Mesenteric fat pad (tissue), 1 donor: Measurements from ENCODE around the gene TOX3. TPM values are rescaled to one million over a fixed set of nuclear protein-coding genes. Genes with fewer than 3 reads are reported as not detected.

ENCODE experiments used
- DNase-seq: peaks from one replicate; pipeline ENCODE4 v3.0.0-alpha.2; 2020; ENCODE audit warnings: low spot score
- total RNA-seq: library from RNA; stranded (reverse); fragmentation: NEBNext Ultra II Directional; extraction: Animal tissue kit (Norgen Biotek cat#: 25700); gene quantifications from one replicate; pipeline ENCODE4 v1.2.1, GENCODE V29; 2021
- donor health status: DM: yes; HTN: yes; CAD: no.

TOX3 gene
- total RNA-seq, 1 donor from 2014 or later = not detected

- DNase-seq = no peak
Observed at GRCh38 chr16:52455549-52456277, 91.2 kb downstream of the TOX3 start.

GRCh38 chr16:52453644-52454043, 93.3 kb downstream of the TOX3 start:
- no peak for DNase-seq

DNA sequence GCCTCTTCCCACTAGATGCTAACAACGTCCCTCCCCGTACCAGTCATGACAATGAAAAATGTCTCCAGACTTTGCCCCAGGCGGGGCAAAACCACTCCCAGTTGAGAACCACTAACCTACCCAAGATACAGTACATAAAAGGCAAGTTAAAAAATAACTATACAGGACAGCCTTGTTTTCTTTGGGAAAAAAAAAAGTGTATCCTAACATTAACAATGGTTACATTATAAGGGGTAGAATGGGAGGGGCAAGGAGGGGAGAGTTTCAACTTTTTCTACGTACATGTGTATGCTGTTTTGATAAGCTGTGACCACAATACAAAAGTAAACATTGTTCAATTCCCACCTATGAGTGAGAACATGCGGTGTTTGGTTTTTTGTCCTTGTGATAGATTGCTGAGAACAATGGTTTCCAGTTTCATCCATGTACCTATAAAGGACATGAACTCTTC, 94.9 kb downstream of the TOX3 start:
- DNase-seq = no peak

DNA sequence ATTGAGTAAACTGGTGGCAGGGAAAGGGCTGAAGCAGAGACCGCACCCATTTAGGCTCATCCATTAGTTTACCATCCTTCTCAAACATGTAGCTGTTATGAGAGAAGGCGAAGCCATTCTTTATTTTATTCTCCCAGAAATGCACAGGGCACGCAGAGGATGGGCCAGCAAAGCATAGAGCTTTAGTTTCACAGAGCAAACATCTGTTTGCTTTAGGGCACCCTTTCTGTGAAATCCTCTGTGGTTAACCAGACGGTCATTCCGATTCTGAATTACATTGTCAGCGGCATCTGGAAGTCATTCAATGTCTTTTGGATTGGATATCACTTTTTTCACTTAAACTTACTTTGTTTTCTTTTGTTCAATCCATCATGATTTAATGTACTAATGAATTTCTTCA, 96.0 kb downstream of the TOX3 start:
- no peak for DNase-seq

DNA sequence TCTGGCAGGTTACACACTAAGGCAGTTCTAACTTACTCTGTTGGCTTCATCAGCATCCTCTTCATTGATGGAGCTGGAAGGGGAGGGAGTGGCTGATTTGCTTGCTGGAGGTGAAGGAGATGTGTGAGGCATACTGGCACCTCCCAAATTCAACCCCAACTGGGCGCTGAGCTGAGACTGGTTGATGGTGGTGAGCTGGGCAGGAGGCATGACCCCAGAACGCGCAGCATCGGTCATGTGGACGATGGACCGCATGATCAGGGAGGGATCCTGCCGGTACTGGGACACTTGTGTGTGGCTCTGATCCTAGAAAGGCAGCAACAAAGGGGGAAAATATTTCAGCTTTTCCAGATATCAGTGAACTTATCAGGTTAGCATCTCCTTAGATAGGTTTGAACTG, 96.7 kb downstream of the TOX3 start:
- no peak for DNase-seq

- no peak for DNase-seq
Observed at GRCh38 chr16:52446080-52446479, 100.9 kb downstream of the TOX3 start.

GRCh38 chr16:52441886-52442285, 105.1 kb downstream of the TOX3 start:
- no peak for DNase-seq

DNA sequence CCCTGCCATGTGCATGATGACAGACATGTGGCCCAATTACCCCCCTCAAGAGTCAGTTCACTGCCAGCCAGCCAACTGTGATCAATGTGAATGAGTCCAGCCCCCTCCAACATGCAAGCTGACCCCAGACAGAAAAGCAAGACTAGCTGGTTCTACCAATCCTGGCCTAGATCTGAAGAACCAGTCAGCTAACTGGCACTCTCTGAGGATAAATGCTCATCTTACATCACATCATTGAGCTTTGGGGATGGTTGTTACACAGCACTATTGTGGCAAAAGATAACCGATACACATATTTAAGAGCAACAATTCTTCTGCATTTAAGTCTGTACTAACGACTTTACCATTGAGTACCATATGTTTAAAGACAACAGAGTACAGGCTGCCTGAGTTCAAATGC, 106.7 kb downstream of the TOX3 start:
- no peak for DNase-seq

DNA sequence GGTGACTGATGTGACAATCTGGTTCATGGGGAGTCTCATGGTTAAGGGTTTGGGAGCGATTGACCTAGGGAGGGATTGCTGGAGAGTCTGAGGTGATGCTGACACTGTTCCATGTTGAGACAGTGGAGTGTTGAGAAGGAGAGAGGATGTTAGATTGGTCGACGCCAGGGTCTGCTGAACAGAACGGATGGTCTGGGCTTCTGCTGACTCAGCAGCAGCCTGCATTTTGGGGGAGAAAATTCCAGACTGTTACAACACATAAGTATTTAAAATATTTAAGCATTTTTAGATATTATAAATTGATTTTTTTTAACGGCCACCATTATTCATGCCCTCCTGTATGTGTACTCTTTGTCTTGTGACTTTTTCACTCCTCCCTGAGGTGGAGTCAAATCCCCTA, 107.2 kb downstream of the TOX3 start:
- no peak for DNase-seq

DNA sequence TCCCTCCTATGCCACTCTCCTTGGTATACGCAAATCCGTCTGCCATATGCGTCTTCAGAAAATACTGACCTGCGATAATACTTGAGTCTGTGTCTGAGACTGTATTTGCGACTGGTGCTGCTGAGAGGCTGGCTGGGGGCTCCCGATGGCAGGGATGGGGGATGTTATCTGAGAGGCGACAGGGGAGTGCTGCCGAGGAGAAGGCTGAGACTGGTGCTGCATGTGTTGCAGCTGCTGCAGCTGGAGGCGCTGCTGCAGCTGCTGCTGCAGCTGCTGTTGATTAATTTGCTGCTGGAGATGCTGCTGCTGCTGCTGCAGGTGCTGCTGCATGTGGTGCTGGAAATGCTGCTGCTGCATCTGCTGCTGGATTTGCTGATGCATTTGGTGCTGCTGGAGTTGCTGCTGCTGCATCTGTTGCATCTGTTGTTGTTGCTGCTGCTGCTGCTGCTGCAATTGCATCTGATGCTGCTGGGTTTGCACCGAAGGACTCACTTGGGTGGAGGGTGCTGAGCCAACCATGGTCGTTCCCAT, 107.7 kb downstream of the TOX3 start:
- no peak for DNase-seq

GRCh38 chr16:52437277-52437670, 109.7 kb downstream of the TOX3 start:
- DNase-seq = no peak

DNA sequence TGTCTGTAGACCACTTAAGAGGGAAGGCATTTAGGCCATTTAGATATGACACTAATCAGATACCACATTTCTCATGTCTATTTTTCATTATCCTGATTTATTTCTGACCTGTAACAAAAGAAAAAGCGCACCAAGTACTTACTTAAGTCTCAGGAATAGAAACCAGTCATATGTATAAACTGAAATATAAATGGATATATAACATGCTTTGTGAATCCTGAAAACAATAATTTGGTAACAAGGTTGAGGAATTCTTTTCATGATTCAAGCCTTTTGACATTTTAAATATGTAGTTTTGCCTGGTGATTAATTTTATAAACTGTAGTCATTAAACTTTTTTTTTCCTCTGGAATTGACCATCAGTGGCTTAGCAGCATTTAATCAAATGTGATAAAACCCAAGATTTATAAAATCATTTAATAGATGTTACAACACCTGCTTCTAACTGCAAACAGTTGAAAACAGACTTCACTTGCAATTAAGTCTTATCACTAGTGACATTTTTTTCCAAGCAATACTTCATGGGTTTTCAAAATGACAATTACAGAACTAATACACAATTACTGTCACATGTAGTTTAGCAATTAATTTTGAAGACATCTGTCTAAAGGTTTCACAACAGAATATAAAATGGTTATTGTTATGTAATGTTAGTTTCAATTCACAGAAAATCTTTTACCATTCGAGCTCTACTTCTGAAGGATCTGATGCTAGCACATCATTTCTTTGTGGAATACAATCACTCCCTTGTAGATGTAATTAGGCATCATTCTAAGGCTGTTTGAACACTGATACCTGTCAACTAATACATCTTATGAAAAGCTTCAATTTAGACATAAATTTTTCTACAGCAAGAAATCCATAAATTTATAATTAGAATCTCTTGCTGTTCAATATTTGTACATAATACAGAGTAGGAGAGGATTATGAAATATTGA, 110.3 kb downstream of the TOX3 start:
- DNase-seq = no peak

DNA sequence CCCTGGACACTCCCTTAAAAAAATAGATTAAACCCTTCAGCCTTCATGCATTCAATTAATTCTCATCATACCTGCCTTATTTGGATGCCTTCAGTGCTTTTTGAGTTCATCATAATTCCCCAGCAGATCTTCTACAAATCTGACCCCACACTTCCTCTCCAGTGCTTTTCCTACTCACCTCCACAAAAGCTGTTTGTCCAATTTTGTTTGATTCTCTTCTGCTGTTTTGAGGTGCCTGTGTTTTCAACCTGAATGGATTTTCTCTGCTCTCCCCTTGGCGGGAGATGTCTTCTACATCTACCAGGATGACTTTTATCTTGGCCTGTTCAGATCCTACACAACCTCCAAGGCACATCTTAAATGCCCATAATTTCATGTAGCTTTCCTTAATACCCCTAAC, 112.7 kb downstream of the TOX3 start:
- DNase-seq = no peak

GRCh38 chr16:52433643-52434042, 113.3 kb downstream of the TOX3 start:
- no peak for DNase-seq

DNA sequence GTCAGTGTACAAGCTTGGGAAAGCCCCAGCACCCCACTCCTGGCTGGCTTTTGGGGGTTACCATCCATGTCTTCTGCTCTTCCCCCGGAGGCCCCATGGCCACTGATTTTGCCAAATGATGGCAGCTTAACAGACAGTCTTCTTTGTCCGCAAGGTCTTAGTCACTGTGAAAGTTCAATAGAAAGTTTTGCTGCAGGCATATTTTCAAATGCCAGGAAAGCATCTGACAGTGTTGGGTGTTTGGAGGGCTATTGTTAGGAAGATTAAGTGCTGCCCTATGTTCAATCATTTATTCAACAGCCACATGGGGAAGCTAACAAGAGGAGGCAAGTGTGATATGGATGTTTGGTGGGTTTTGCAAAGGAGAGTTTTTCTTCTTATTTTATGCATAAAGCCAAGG, 122.4 kb downstream of the TOX3 start:
- DNase-seq = no peak

DNA sequence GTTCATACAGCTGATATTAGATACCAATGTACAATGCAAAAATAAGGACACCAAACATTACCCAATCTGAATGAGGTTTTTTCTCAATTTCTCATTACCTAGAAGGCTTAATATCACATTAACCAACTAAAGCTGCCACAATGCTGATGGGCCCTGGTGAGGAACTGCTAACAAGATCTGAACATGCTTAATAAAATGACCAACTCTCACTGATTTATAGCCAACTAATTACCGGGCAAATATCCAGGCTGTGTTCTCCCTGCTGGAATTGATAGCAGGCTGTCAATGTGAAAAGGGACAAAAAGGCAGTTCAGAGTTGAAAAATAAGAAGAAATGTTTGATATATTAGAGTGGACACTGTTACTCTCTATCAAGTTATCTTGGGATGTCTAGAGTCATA, 124.6 kb downstream of the TOX3 start:
- no peak for DNase-seq

- DNase-seq = no peak
Observed at GRCh38 chr16:52418201-52418600, 128.7 kb downstream of the TOX3 start.

DNA sequence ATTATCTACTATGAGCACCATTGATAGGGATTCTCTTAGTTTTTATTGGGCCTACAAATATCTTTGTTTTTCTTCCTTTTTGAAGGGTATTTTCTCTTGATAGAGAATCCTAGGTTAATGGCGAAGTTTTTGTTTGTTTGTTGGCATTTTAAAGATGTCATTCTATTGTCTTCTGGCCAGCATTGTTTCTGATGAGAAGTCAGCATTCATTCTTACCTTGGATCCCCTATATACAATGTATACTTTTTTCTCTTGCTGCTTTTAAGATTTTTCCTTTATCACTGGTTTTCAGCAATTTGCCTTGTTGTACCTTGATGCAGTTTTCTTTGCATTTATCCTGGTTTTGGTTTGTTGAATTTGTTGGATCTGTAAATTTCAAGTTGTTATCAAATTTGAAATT, 130.1 kb downstream of the TOX3 start:
- DNase-seq = no peak

- DNase-seq = no peak
Observed at GRCh38 chr16:52411011-52411410, 135.9 kb downstream of the TOX3 start.

DNA sequence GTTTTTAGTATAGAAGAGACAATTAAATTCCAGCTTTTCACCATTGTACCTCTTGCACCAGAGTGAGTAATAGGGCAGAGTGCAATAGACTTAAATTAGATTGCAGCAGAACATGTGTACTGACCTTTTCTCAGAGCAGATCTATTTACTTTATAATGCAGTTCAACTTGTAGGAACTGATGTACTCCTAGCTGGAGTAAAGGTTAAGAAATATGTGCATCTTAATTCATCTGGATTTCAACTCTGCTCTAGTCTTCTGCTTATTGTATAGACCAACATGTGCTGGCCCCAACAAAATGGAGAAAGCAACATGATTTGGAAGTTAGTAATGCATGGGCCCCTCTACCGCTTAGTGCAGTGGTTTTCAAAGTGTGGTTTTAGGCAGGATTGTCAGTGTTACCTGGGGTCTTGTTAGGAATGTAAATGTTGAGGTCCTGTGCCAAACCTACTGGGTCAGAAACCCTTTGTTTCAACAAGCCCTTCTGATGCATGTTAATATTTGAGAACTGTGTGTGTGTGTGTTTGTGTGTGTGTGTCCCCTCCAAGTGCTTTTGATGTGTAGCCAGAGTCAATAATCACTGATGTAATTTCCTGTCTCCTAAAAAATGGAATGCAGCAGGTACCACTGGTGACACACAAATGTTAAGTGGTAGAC, 138.6 kb downstream of the TOX3 start:
- DNase-seq = no peak

DNA sequence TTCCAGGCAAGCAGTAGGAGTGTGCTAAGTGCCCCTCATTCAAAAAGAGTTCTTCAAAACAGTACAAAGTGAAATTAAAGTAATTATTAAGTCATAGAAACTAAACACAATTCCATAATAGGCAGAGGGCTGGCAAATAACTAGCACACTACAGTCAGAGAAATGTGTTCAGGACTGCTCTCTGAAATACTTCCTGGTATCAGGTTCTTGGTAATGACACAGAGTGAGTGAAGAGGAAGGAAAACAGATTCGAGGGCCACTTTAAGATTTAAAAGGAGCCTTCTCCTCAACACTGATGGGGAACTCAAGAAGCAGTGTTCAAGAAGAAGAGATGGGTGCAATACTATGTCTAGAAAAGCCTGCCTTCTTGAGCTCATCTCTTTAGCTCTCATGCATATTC, 139.2 kb downstream of the TOX3 start:
- DNase-seq = no peak

DNA sequence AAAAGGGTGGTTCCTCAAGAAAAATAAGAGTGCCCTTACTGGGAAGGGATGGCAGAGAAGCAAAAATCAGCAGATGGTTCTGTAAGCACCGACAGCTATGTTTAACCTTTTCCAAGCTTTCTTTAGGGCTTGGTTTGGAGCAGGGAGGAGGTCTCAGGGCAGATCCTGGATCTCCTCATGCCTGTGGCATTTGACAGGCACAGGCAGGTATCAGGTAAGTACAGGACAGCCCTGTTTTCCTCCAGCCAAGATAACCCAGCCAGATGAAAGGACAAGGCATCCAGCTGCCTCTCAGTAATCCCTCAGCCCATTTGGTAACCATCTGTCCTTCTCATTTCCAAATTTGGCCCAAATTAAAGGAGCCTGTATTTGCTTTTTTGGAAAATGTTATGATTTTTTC, 141.5 kb downstream of the TOX3 start:
- DNase-seq = no peak
